ENCODE results near the gene ACTL10. TPM values are rescaled to one million over a fixed set of nuclear protein-coding genes. Genes with fewer than 3 reads are reported as not detected.

ACTL10 gene
- total and polyA plus RNA-seq, 2 of the 13 experiments (the other 11 are each of a cell fraction or from before 2014, with no cell fraction given) = not detected

- no peak for TF ChIP-seq REST (IDR thresholded peaks at IDR 0.05; ENCODE audit: borderline replicate concordance in 1 of 2, low read depth in 1 of 2, low read length in 2 of 2)
- no peak for TF ChIP-seq TRAFD1 (CRISPR knock-in tag; IDR thresholded peaks at IDR 0.05; ENCODE audit: borderline replicate concordance)
- peak; percentile 72; the same call in 1 of the 2 replicates for TF ChIP-seq ZBTB7A (CRISPR knock-in tag; IDR thresholded peaks at IDR 0.05)
- peak in 1 of 2 experiments; percentile 50; a peak in 2 of 4 replicates for TF ChIP-seq KLF16 (CRISPR knock-in tag; IDR thresholded peaks at IDR 0.05)
- no peak for TF ChIP-seq FOXP1 (IDR thresholded peaks at IDR 0.05)
- no peak for TF ChIP-seq FOXP1 (CRISPR knock-in tag; IDR thresholded peaks at IDR 0.05)
- TF ChIP-seq THAP9 (CRISPR knock-in tag; IDR thresholded peaks at IDR 0.05; ENCODE audit: borderline replicate concordance) = 0 out of 2 replicates have a peak, but pooled peaks have one; percentile 20
- TF ChIP-seq ZNF512 (CRISPR knock-in tag; IDR thresholded peaks at IDR 0.05) = 0 out of 2 replicates have a peak, but pooled peaks have one; percentile 46
- TF ChIP-seq ZSCAN21 (CRISPR knock-in tag; IDR thresholded peaks at IDR 0.05; ENCODE audit: borderline replicate concordance) = peak; percentile 78; the same call in 1 of the 2 replicates
- no peak for TF ChIP-seq ZNF383 (CRISPR knock-in tag; IDR thresholded peaks at IDR 0.05; ENCODE audit: borderline replicate concordance)
- 0 out of 2 replicates have a peak, but pooled peaks have one; percentile 15 for TF ChIP-seq ZNF430 (CRISPR knock-in tag; IDR thresholded peaks at IDR 0.05)
- TF ChIP-seq ATF5 (CRISPR knock-in tag; IDR thresholded peaks at IDR 0.05; ENCODE audit: low read depth) = peak; percentile 66; the same call in 1 of the 2 replicates
- TF ChIP-seq ZNF558 (CRISPR knock-in tag; IDR thresholded peaks at IDR 0.05; ENCODE audit: borderline replicate concordance) = no peak
- TF ChIP-seq MXD1 (CRISPR knock-in tag; IDR thresholded peaks at IDR 0.05) = peak; percentile 25; the same call in 1 of the 2 replicates
- no peak for TF ChIP-seq XBP1 (CRISPR knock-in tag; IDR thresholded peaks at IDR 0.05)
- TF ChIP-seq PRPF4 (IDR thresholded peaks at IDR 0.05; ENCODE audit: low read depth, low read length, poor library complexity, severe bottlenecking) = no peak
Measured at GRCh38 chr20:33673410-33674293, 6.9 kb downstream of the ACTL10 start (continued).
